T-helper 2 cell treated with Interferon-gamma antibody and Interleukin-4, amounts not matched to agents 100 ng/mL and 5 ng/mL, for 36 hours (primary cell): ENCODE results near the gene PRKG2. TPM values are rescaled to one million over a fixed set of nuclear protein-coding genes. Genes with fewer than 3 reads are reported as not detected.

Source experiments
- intact Hi-C: fragments of 100-400 bp; cut with micrococcal nuclease; formaldehyde crosslinking; loops from one replicate; pipeline ENCODE4 v1.15.1; 2023
- total RNA-seq: library from RNA; stranded (reverse); gene quantifications from 2 replicates; pipeline ENCODE4 v1.2.3, GENCODE V29; 2022

Gene PRKG2
- total RNA-seq, 1 donor from 2014 or later, result 0.82 TPM

DNA sequence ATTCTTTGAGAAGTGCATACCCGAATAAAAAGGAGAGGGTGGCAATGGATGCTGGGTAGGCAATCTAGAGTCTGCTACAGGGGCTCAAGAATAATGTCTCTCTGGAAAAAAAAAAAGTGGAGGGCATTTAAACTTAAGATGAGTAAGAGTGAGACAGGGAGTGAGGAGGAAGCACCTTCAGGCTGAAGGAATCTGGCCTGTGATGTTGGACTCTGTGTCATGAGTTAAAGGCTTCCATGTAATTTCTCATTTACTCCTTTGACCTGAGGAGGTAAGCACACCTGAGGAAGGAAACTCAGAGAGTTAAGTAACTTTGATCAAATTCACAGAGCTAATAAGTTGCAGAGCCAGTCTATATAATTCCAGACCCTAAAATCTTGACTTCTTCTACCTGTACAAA, 3.2 kb upstream of the PRKG2 start:
- intact Hi-C loops, result no loop called here

DNA sequence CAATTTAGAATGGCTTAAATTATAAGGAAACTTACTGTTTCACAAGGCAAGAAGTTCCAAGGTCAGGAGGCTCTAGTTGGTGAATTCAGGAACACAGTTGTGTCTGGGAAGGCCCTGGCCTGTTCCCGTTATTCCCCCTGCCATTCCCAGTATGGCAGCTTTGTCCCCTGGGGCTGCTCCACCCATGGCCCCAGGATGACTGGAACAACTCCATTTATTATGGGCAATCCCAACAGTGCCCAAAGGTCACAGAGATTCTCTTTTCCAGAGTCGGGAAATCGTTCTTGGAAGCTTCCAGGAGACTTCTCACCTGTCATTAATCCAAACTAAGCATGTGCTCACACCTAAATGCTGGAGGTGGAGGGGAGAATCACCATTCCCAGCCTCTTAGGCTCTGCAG, 2.8 kb upstream of the PRKG2 start:
- intact Hi-C loops, result no loop called here

- intact Hi-C loops, result no loop called here
Measured at GRCh38 chr4:81215931-81216330, 909 bp upstream of the PRKG2 start.

- intact Hi-C loops, result no loop called here
Measured at GRCh38 chr4:81214144-81214880, 710 bp downstream of the PRKG2 start.

GRCh38 chr4:81213671-81214070, 1.4 kb downstream of the PRKG2 start:
- intact Hi-C loops, result no loop called here

DNA sequence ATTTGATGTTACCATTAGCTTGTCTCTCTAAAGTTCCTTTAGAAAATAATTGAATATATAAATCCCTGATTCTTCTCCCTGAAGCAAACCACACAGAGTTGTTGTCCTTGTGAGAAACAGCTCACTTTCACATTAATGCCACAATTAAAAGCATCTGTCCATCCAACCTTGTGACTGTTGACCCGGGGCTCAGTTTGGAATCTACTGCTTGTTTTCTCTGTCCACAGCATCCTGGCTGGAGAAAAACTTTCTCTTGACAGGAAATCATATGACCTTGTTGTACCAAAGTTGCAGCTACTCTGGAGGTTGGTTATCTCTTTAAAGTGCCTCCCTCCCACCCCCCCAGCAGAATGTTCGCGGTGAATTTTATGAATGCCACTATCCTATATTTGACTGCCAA, 3.1 kb downstream of the PRKG2 start:
- intact Hi-C loops, result no loop called here

DNA sequence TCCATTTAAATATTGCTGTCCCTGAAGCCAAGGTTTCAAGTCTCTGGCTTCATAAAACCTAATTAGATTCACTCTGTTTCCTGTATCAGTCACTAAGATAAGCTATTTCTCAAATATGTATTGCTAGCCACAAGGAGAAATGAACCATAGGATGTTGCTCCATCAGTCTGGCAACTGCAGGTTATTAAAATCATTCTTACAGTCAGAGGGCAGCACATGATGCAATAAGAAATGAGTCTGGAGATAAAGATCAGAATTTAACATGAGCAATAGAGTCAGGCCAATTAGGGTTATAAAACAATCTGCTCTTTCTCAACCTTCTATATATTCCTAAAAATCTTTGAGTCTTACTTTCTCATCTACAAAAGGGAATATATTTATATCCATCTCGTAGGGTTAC, 7.2 kb downstream of the PRKG2 start:
- intact Hi-C loops, result no loop called here

DNA sequence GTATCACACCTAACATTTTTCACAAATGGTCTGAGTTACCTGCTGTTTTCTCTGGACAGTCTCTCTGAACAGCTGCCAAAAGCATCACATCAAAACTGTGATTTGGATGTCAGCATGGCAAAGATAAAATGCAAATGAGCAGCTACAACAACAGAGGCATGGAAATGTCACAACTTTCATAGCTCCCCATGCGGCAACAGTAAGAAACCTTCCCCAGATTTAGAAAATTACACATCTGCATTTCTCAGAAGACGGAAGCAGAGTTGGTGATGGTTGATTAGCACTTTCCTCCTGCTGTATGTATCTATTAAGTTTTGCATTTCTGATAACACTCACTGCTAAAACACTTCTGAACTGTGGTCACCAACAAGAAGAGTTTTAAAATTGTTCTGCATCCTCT, 9.7 kb downstream of the PRKG2 start:
- intact Hi-C loops, result no loop called here

- intact Hi-C loops, result no loop called here
Measured at GRCh38 chr4:81204571-81204970, 10.5 kb downstream of the PRKG2 start.

- intact Hi-C loops, result no loop called here
Measured at GRCh38 chr4:81199831-81200230, 15.2 kb downstream of the PRKG2 start.

GRCh38 chr4:81198609-81199008, 16.4 kb downstream of the PRKG2 start:
- intact Hi-C loops, result no loop called here

DNA sequence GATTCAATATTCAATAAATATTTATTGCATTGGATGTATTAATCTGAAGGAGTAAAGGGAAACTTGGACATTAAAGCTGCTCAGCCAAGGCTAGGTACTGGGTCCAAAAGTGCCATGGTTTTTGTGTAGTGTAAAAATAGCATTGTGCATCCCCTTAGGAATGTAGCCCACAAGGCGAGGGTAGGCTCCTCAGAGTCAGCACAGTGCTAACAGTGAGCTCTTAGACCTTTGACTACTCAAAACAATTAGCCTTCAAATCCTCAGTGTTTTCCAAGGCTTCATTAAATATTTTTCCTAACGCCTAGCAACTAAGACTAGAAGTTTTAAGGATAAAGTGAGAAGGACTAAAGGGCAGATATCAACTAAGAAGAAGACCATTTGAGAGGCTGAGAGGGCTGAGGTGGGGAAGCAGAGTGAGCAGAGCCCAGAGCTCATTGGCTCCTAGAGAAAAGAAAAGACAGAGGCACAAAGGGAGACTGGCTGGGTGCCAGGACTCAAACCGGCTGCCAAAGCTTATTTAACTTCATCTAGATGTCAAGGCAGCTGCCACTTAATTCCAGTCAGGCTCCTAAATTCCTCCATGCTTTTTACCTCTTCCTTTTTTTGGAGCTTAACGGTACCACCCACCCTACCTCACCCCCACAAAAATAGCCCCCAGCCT, 17.0 kb downstream of the PRKG2 start:
- intact Hi-C loops, result no loop called here

DNA sequence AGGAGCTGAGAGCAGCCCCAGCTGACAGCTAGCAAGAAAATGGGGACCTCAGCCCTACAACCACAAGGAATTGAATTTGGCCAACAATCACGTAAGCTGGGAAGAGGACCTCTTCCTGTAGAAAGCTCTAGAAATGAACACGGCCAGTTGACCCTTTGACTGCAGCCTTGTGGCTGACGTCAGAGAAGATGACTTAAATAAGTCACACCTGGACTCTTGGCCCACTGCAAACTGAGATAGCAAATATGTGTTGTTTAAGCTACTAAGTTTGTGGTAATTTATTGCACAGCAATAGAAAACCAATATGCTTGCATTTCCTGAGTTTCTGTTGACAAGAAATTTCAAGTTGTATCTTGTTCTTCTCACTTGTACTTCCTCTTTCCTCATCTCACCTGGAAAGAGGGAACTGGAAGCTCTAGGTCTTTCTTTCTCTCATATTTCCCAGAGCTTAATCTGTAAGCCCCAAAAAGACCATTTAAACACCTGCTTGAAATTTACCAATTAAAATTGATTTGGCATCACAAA, 18.8 kb downstream of the PRKG2 start:
- intact Hi-C loops, result no loop called here

GRCh38 chr4:81195475-81195874, 19.5 kb downstream of the PRKG2 start:
- intact Hi-C loops, result no loop called here

DNA sequence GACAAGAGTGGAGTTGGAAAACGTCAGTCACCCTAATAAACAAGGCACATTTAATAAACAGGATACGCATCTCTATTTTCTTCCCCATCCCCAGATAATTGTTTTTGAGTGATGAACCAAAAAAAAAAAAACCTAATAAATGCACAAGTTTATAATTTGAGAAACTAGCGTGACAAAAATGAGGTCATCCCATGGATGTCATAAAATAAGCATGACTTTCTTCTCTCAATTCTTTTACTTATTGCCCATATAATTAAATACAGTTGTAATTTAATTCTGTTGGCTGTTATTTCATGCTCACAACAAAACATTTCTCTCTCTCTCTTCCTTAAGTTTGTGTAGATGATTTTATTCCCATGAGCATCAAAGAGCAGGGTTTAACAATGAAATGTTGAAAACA, 20.7 kb downstream of the PRKG2 start:
- intact Hi-C loops, result no loop called here

DNA sequence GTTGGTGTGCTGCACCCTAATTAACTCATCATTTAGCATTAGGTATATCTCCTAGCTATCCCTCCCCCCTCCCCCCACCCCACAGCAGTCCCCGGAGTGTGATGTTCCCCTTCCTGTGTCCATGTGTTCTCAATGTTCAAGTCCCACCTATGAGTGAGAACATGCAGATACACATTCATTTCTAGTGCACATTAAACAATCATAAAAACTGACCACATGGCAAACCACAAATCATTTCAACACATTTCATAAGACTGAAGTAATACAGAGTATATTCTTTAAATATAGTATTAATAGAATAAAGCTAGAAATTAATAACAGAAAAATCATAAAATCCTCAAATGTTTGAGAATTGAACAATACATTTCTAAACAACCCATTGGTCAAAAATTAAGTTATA, 34.1 kb downstream of the PRKG2 start:
- intact Hi-C loops, result no loop called here

- intact Hi-C loops, result no loop called here
Measured at GRCh38 chr4:81179326-81179725, 35.7 kb downstream of the PRKG2 start.

DNA sequence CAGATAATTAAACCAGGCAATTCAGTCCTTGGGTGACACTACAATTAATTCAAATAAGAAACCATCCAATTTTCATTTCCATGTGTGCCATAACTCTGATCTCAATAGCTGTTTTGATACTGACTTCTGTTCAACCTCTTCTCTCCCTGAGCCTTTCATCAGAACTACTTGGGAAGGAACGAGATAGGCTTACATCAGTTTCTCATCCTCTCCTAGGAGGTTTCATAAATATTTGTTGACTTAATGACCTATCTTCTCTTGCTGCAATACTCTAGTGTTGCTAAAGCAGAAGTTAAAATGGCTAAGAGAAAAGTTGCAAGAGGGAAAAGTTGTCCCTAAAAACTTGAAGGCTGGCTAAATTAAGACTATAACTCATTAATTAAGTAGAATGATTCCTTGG, 41.8 kb downstream of the PRKG2 start:
- intact Hi-C loops, result no loop called here

GRCh38 chr4:81166458-81167160, 48.4 kb downstream of the PRKG2 start:
- intact Hi-C loops, result no loop called here

- intact Hi-C loops, result no loop called here
Measured at GRCh38 chr4:81165861-81166430, 49.1 kb downstream of the PRKG2 start.

DNA sequence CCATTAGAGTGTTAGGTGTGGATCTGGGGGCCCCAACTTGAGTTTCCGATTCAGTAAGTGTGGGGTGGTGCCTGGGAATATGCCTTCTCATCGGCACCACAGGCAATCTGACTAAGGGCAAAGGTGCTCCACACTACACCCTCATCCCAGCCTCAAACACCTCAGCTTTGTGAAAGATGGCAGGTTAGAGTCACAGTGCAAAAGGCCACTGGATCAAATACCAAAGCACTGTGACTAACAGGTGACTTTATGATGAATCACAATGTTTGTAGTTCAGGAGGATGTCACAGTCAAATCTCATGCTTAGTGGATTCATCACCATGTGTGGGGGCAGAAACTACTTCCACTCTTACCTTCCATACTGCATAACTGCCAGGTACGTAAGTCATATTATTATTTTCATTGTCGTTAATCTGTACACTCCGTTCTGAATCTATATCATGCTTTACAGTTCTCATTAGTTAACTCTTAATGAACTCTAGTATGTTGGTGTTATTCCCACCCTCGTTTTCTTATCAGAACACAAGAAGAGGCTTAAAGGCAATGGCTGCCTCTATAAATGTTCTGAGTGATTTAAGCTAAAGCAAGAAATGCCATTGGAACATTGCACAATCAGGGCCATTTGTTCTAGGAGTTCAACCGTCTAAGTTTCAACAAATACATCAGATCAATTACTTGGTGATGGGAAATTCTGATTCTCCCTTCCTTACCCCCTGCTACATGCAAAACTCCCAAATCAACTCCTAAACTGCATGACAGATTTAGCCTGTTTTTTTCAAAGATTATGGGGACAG, 50.2 kb downstream of the PRKG2 start:
- intact Hi-C loops, result no loop called here
